Measurements from ENCODE around the gene EAF2.
A peak's percentile ranks its signal among the peaks of the same experiment; 100 is the strongest.

EAF2 gene

GRCh38 chr3:121885386-121885785 lies 50.4 kb downstream of the EAF2 start:
- WGBS (ENCODE audit: extremely low coverage, insufficient coverage, insufficient read length), result no CpG with 5 or more reads among the region's 2 CpGs
- H3K27me3 ChIP-seq (ENCODE audit: insufficient read depth, low read length), result no peaks in the 10 kb centered on the region
- H3K4ac ChIP-seq (ENCODE audit: low read depth, low read length), result no peak overlapping the region
- H3K9me3 ChIP-seq (ENCODE audit: insufficient read depth, low read depth, low read length), result no peaks in the 10 kb centered on the region
- no peak overlapping the region for H2BK5ac ChIP-seq (ENCODE audit: low read depth, low read length, poor library complexity)
- H2AFZ ChIP-seq (ENCODE audit: insufficient read depth, low read length, poor library complexity), result no peak overlapping the region
- H3K9ac ChIP-seq (ENCODE audit: low read length), result no peak overlapping the region
- H2BK12ac ChIP-seq (ENCODE audit: low read length), result no peak overlapping the region
- peak; percentile 60 to 94 for DNase-seq
- no peaks in the 10 kb centered on the region for H3K36me3 ChIP-seq (ENCODE audit: control insufficient read depth in 1 of 2, insufficient read depth in 2 of 2, low read length in 2 of 2)
- no peak overlapping the region for H3K27ac ChIP-seq (ENCODE audit: low read depth, low read length)
- no peak overlapping the region for H3K4me2 ChIP-seq (ENCODE audit: low read length)
- H2AK5ac ChIP-seq (ENCODE audit: low read length), result no peak overlapping the region
- no peaks in the 10 kb centered on the region for H3K79me2 ChIP-seq (ENCODE audit: control insufficient read depth, insufficient read depth, low read length, poor library complexity)
- H3K18ac ChIP-seq (ENCODE audit: low read length), result no peak overlapping the region
- no peak overlapping the region for H3K23ac ChIP-seq (ENCODE audit: low read length)
- no peak overlapping the region for H4K8ac ChIP-seq (ENCODE audit: low read depth, low read length)
- H4K12ac ChIP-seq (ENCODE audit: low read depth, low read length), result no peak overlapping the region
- no peak overlapping the region for H3K4me3 ChIP-seq (ENCODE audit: low read depth, low read length)
- H4K91ac ChIP-seq (ENCODE audit: low read depth, low read length), result no peak overlapping the region
- no peak overlapping the region for H2BK120ac ChIP-seq (ENCODE audit: insufficient read depth, low read length, poor library complexity)
- H3K79me1 ChIP-seq (ENCODE audit: low read length), result no peaks in the 10 kb centered on the region
- H3K14ac ChIP-seq (ENCODE audit: low read length), result no peak overlapping the region
- H3K4me1 ChIP-seq (ENCODE audit: control insufficient read depth in 1 of 2, insufficient read depth in 2 of 2, low read length in 2 of 2), result no peaks in the 10 kb centered on the region

GRCh38 chr3:121894301-121894990 lies 59.4 kb downstream of the EAF2 start, which contains the start of gene SLC15A2:
Gene SLC15A2 (plus strand): TSS chr3:121894401. CDS start chr3:121894477, 76 bp downstream.
- Histone ChIP-seq H3K18ac (ENCODE audit: low read length) (no peak within 1 kb of the TSS), H3K4me3 (ENCODE audit: low read depth, low read length) (no peak within 1 kb of the TSS), H4K91ac (ENCODE audit: low read depth, low read length) (no peak within 1 kb of the TSS), H3K9ac (ENCODE audit: low read length) (no peak within 1 kb of the TSS), H3K79me1 (ENCODE audit: low read length) (peaks cover 3% of the 10 kb centered on the region), H3K27me3 (ENCODE audit: insufficient read depth, low read length) (no peaks in the 10 kb centered on the region), H3K4ac (ENCODE audit: low read depth, low read length) (no peak within 1 kb of the TSS), H4K12ac (ENCODE audit: low read depth, low read length) (no peak within 1 kb of the TSS), H3K36me3 (ENCODE audit: control insufficient read depth in 1 of 2, insufficient read depth in 2 of 2, low read length in 2 of 2) (no peaks in the 10 kb centered on the region), H2BK120ac (ENCODE audit: insufficient read depth, low read length, poor library complexity) (no peak within 1 kb of the TSS), H2BK5ac (ENCODE audit: low read depth, low read length, poor library complexity) (no peak within 1 kb of the TSS), H3K27ac (ENCODE audit: low read depth, low read length) (no peak within 1 kb of the TSS), H3K23ac (ENCODE audit: low read length) (no peak within 1 kb of the TSS), H2AFZ (ENCODE audit: insufficient read depth, low read length, poor library complexity) (no peak within 1 kb of the TSS), H2BK12ac (ENCODE audit: low read length) (no peak within 1 kb of the TSS), H3K4me1 (ENCODE audit: control insufficient read depth in 1 of 2, insufficient read depth in 2 of 2, low read length in 2 of 2) (peaks cover 8 to 10% of the 10 kb centered on the region in 2 experiments), H4K8ac (ENCODE audit: low read depth, low read length) (no peak within 1 kb of the TSS), H2AK5ac (ENCODE audit: low read length) (no peak within 1 kb of the TSS), H3K9me3 (ENCODE audit: insufficient read depth, low read depth, low read length) (no peaks in the 10 kb centered on the region), H3K79me2 (ENCODE audit: control insufficient read depth, insufficient read depth, low read length, poor library complexity) (no peaks in the 10 kb centered on the region), H3K4me2 (ENCODE audit: low read length) (no peak within 1 kb of the TSS), H3K14ac (ENCODE audit: low read length) (no peak within 1 kb of the TSS)
- DNase-seq, result no peak
- WGBS (ENCODE audit: extremely low coverage, insufficient coverage, insufficient read length), result no CpG with 5 or more reads among the region's 3 CpGs

GRCh38 chr3:121895121-121895520 lies 60.1 kb downstream of the EAF2 start:
- Histone ChIP-seq H4K8ac (ENCODE audit: low read depth, low read length) (no peak overlapping the region), H4K91ac (ENCODE audit: low read depth, low read length) (no peak overlapping the region), H3K23ac (ENCODE audit: low read length) (no peak overlapping the region), H3K27me3 (ENCODE audit: insufficient read depth, low read length) (no peaks in the 10 kb centered on the region), H3K4me1 (ENCODE audit: control insufficient read depth in 1 of 2, insufficient read depth in 2 of 2, low read length in 2 of 2) (peaks cover 8 to 10% of the 10 kb centered on the region in 2 experiments), H3K4ac (ENCODE audit: low read depth, low read length) (no peak overlapping the region), H3K14ac (ENCODE audit: low read length) (no peak overlapping the region), H3K79me1 (ENCODE audit: low read length) (peaks cover 3% of the 10 kb centered on the region), H3K27ac (ENCODE audit: low read depth, low read length) (no peak overlapping the region), H2AK5ac (ENCODE audit: low read length) (no peak overlapping the region), H2AFZ (ENCODE audit: insufficient read depth, low read length, poor library complexity) (no peak overlapping the region), H4K12ac (ENCODE audit: low read depth, low read length) (no peak overlapping the region), H3K9ac (ENCODE audit: low read length) (no peak overlapping the region), H3K18ac (ENCODE audit: low read length) (no peak overlapping the region), H2BK120ac (ENCODE audit: insufficient read depth, low read length, poor library complexity) (no peak overlapping the region), H3K9me3 (ENCODE audit: insufficient read depth, low read depth, low read length) (no peaks in the 10 kb centered on the region), H3K4me2 (ENCODE audit: low read length) (no peak overlapping the region), H2BK12ac (ENCODE audit: low read length) (no peak overlapping the region), H3K79me2 (ENCODE audit: control insufficient read depth, insufficient read depth, low read length, poor library complexity) (no peaks in the 10 kb centered on the region), H3K36me3 (ENCODE audit: control insufficient read depth in 1 of 2, insufficient read depth in 2 of 2, low read length in 2 of 2) (no peaks in the 10 kb centered on the region), H3K4me3 (ENCODE audit: low read depth, low read length) (no peak overlapping the region), H2BK5ac (ENCODE audit: low read depth, low read length, poor library complexity) (no peak overlapping the region)
- WGBS (ENCODE audit: extremely low coverage, insufficient coverage, insufficient read length), result no CpG with 5 or more reads among the region's 1 CpG
- peak; percentile 54 to 81 for DNase-seq

GRCh38 chr3:121895736-121896135 lies 60.7 kb downstream of the EAF2 start:
- no peak overlapping the region for H4K12ac ChIP-seq (ENCODE audit: low read depth, low read length)
- H3K36me3 ChIP-seq (ENCODE audit: control insufficient read depth in 1 of 2, insufficient read depth in 2 of 2, low read length in 2 of 2), result no peaks in the 10 kb centered on the region
- H2AK5ac ChIP-seq (ENCODE audit: low read length), result no peak overlapping the region
- H3K79me1 ChIP-seq (ENCODE audit: low read length), result peaks cover 3% of the 10 kb centered on the region
- peaks cover 8 to 10% of the 10 kb centered on the region in 2 experiments for H3K4me1 ChIP-seq (ENCODE audit: control insufficient read depth in 1 of 2, insufficient read depth in 2 of 2, low read length in 2 of 2)
- no peak overlapping the region for H4K8ac ChIP-seq (ENCODE audit: low read depth, low read length)
- no peak overlapping the region for H4K91ac ChIP-seq (ENCODE audit: low read depth, low read length)
- H3K27ac ChIP-seq (ENCODE audit: low read depth, low read length), result no peak overlapping the region
- no peak overlapping the region for H3K4me3 ChIP-seq (ENCODE audit: low read depth, low read length)
- no peak overlapping the region for H3K18ac ChIP-seq (ENCODE audit: low read length)
- H3K79me2 ChIP-seq (ENCODE audit: control insufficient read depth, insufficient read depth, low read length, poor library complexity), result no peaks in the 10 kb centered on the region
- no peak overlapping the region for H3K4ac ChIP-seq (ENCODE audit: low read depth, low read length)
- no peak overlapping the region for H2AFZ ChIP-seq (ENCODE audit: insufficient read depth, low read length, poor library complexity)
- peak overlapping the region; percentile 80 for H2BK120ac ChIP-seq (ENCODE audit: insufficient read depth, low read length, poor library complexity)
- no peaks in the 10 kb centered on the region for H3K9me3 ChIP-seq (ENCODE audit: insufficient read depth, low read depth, low read length)
- H3K9ac ChIP-seq (ENCODE audit: low read length), result no peak overlapping the region
- no peak overlapping the region for H2BK5ac ChIP-seq (ENCODE audit: low read depth, low read length, poor library complexity)
- peak overlapping the region; percentile 80 for H2BK12ac ChIP-seq (ENCODE audit: low read length)
- no peak overlapping the region for H3K4me2 ChIP-seq (ENCODE audit: low read length)
- H3K27me3 ChIP-seq (ENCODE audit: insufficient read depth, low read length), result no peaks in the 10 kb centered on the region
- H3K23ac ChIP-seq (ENCODE audit: low read length), result no peak overlapping the region
- H3K14ac ChIP-seq (ENCODE audit: low read length), result no peak overlapping the region
- DNase-seq, result no peak
